Stimulated activated CD4-positive, alpha-beta T cell treated with anti-CD3 and anti-CD28 coated beads, Interleukin-15, amount 100 ng/mL, for 48 hours (primary cell): ENCODE data around the gene ZNF544.

Experiments used
- DNase-seq, 2 donors: peaks; one replicate each; pipeline ENCODE4 v3.0.0-alpha.2; 2020; ENCODE audit warnings: low read depth in 2 of 2

ZNF544 gene

DNA sequence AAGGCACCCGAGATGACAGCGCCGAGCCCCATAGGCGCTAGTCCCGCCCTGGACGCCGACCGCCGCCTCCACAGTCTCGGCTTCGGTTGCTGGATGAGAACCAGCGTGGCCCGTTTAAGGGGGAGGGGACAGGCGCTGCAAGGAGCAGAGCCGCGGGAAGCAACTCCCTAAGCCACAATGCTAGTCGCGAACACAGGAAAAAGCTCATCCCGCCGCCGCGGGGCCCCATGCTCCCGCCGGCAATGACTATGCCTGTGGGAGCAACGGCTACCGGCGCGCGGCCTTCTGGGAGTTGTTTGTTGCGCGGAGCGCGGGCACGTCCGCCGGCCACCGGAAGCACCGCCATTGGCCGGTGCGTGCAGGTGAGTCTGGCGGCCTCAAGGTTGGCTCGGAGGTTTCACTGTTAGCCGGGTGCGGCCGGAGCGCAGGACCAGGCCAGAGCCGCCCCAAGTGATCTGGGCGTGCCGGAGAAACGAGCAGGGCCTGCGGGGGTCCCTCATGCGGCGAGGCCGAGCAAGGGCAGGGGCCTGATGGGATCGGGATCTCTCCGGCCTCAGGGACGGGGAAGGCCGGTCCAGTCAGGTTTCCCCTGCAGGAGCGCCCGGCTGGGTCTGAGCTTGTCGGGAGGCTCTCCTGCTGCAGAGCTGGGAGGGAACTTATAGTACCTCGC lies at the start of gene ZNF544:
Gene ZNF544 (plus strand): TSS at position 330 of the 670 bp plus-strand sequence. CDS start 15,110 bp downstream, outside the sequence.
- peak; percentile 48 to 53 for DNase-seq

DNA sequence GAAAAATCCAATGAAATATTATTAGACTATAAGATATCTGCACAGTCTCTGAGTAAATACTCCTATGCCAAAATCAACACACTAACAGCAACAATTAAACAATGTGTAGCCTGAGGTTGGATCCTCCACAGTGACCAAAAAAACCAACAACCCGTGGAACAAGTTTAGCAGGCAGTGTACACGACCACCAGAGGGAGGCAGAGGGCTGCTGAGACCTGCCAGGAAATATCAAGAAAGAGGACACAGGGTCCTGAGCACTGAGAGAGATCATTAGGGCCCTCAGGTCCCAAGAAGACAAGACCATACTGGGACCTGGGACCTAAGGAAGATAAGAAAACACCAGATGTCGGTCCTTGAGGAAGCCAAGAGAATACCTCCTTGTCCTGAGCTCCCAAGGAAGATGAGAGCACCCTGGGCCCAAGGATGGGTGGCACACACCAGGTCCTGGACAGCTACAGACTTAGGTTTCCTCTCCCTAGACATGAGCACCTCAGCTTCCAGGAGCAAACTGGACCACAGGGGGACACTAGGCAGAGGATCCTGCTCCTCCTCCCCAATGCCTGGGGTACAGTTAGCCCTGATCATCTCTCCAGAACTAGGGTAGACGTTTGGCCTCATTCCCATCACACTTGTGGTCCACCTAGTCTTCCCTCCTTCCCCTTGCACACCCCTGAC lies 46.7 kb upstream of the ZNF544 start:
- DNase-seq: peak; percentile 32 to 54

DNA sequence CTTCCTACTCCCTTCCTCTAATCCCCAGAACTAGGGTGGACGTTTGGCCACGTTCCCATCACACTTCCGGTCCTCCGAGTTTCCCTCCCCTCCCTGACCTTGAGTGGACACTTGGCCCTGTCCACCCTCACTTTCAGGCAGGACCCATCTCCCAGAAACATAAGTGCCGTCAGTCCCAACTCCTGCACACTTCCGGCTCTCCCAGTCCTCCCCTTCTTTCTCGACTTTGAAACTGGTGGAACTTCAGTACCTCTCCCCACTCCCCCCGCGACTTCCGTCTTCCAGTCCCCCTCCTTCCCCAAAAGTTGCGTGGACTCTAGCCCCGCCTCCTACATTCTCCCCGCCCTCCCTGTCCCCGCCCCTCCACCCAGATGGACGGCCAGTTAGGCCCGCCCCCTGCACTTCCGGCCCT lies 46.1 kb upstream of the ZNF544 start:
- peak in 1 of 2 donors; percentile 82 for DNase-seq

DNA sequence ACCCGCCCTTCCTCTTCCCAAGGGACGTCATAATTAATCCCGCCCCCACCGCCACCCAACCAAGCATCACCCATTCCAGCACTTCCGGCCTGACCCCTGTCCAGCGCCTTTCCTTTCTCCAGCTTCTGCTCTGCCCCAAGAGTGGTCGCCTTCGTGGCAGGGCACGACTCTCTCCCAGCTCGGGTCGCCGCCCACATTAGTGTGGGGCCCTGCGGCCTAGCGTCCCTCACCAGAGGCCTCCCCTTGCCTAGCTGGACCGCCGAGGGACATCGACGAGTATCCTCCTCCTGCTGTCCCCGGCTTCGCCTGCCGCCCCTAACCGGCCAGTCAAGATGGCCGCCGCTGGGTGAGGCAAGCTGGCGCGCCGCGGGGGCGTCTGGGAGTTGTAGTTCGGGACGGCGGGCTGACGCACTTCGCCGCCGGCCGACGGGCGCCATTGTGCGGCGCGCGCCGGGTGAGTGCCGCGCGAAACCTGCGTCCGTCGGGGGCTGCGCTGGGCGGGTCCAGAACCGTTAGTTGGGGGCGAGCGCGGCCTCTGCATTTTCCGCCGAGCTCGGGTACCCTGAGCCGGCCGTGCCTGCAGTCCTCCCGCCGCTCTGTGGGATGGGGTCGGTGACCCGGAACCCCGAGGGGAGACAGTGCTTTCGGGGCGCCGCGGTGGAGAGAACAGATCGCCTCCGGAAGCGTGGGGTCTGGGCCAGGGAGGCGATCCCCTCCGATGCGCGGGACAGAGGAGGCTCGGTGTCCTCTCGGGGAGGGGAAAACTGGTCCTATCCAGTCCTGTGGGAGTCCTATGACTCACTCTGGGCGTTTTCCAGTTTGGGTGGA lies 45.5 kb upstream of the ZNF544 start, which contains the start of gene ZNF274:
Gene ZNF274 (plus strand): TSS at position 73 of the 828 bp plus-strand sequence. CDS start 905 bp downstream, outside the sequence.
- peak; percentile 88 to 92 for DNase-seq

DNA sequence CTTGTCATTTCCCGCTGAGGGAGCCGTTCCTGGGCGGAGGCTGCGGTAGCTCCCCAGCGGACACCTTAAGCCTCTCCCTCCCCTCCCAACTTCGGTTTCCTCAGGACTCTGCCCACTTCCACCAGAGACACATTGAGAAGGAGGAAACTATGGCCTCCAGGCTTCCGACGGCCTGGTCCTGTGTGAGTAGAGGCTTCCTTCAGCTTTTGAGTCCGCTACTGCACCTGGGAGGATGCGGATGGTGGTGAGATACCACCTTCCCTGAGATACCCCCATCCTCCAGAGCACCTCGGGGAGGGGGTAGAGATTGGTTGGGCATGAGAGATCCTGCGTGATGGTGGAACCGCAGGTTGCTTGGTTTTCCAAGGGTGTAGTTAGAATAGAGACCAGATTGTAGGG lies 44.9 kb upstream of the ZNF544 start:
- no peak for DNase-seq

DNA sequence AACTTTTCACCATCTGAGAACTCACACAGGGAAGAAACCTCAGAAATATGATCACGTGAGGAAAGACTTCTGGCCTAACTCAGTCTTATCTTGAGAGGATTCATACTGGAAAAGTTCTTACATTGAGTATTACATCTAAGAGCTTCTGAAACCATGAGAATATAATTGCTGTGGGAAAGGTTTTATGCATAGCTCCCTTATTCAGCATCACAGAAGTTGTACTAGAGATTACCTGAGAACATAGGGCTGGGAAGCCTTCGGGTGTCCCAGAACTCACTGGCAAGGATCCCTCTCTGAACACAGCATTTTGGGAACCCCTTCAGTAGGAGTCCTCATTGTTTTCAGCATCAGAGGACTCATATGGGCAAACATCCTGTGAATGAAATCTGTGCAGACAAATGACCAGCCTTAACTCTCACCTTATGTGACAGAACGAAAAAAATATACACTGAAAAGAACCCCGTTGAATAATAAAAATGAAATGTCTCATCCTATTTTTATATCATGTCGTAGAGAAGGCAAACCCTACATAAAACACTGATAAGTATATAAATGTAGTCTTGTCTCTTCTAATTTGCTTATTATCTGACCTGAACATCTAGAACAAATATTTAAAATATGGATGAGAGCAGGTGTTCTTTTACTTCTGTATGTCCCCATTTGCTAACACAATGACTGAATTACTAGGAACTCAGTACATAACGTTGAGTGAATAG lies 31.7 kb upstream of the ZNF544 start:
- DNase-seq: no peak

DNA sequence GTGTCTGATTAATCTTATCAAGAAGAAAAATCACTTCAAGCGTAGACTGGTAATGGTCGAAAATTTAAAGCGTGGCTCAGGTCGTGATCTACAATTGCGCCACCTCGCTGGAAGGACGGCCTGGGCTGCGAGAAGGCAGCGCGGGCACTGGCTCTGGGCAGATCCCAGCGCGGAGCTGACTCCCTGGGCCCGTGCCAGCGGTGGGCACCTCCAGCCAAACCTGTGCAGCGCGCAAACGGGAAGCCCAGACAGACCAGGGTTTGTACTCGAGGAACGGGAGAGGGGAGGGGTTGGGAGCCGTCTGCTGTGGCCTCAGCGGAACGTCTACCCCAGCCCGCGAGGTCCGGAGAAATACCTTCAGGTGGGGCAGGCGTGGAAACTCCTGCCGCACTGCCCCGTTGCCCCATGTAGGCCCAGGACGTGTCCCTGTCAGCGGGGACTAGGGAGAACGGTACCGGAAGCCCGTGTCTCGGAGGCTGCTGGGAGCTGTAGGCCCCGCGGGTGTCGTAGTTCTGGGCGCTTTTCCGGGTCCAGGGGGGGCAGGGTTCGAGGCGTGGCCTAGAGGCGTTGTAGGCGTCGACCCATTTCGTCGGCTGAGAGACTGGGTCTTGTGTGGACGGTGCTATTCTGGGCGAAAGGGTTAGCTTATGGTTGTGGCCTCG lies 24.8 kb upstream of the ZNF544 start:
- DNase-seq: no peak

DNA sequence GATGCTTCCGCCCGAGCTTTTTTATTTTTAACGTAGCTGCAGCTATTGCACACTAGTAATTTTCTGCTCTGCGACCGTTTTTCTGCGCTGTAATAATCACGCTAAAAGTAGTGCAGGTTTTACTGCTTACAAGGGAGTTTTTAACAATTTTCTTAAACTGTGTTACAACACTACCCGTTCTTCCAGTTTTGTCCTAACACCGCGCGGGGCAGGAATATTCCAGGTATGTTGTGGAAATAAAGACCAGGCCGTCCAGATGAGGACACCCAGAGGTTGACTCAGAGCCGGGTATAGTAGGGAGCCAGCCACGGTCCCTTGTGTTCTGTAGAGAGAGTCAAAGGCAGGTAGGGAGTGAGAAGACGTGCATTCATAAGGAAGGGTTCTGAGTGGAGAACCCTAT lies 24.1 kb upstream of the ZNF544 start:
- DNase-seq: no peak

DNA sequence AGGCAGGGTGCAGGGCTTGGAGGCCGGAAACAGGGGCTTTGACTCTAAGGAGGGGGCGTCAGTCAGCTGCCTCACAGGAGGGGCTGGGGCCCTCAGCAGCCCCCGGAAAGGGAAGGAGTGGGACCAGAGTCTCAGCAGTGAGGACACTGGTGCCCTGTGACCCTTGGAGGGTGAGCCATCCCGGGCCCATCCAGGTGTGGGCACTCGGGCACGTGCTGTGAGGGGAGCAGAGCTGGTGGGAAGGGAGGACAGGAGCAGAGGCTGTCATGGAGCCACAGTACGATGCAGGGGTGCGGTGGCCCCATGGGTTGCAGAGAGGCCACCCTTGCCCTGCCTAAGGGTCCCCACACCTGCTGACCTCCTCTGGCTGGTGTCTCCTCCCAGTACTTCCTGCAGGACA lies 19.1 kb upstream of the ZNF544 start:
- DNase-seq: no peak

DNA sequence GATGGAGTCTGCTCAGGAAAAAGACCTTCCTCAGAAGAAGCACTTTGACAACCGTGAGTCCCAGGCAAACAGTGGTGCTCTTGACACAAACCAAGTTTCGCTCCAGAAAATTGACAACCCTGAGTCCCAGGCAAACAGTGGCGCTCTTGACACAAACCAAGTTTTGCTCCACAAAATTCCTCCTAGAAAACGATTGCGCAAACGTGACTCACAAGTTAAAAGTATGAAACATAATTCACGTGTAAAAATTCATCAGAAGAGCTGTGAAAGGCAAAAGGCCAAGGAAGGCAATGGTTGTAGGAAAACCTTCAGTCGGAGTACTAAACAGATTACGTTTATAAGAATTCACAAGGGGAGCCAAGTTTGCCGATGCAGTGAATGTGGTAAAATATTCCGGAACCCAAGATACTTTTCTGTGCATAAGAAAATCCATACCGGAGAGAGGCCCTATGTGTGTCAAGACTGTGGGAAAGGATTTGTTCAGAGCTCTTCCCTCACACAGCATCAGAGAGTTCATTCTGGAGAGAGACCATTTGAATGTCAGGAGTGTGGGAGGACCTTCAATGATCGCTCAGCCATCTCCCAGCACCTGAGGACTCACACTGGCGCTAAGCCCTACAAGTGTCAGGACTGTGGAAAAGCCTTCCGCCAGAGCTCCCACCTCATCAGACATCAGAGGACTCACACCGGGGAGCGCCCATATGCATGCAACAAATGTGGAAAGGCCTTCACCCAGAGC lies 16.2 kb upstream of the ZNF544 start:
- DNase-seq: no peak

DNA sequence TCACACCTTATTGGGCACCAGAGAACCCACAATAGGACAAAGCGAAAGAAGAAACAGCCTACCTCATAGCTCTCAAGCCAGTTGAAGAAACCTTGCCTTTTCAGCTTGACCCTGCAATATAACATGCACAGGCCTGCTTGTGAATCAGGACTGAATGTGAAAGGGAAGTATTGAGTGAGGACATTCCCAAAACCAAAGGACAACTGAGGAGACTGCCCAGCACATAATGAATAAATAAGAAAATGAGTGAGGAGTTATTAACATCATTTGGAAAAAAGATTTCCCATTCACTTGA lies 15.7 kb upstream of the ZNF544 start:
- no peak for DNase-seq

DNA sequence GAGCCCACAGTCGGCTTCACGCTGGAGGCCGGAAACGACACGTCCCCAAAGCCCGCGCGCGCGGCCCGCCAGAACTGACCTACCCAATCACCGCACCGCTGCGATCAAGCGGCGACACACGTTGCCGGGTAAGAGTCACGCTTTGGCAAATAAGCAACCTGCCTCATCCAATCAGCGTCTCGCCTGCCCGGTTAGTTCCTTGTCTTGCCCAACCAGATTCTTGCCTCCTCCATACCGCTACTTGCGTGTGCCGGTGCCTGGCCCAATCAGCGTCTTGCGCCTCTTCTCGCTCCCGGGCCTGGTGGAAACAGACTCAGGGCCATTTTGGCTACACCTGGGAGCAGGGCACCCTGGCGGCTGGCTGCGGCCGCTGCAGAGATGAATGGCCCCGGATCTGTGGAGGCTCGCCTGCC lies 11.6 kb upstream of the ZNF544 start:
- no peak for DNase-seq

DNA sequence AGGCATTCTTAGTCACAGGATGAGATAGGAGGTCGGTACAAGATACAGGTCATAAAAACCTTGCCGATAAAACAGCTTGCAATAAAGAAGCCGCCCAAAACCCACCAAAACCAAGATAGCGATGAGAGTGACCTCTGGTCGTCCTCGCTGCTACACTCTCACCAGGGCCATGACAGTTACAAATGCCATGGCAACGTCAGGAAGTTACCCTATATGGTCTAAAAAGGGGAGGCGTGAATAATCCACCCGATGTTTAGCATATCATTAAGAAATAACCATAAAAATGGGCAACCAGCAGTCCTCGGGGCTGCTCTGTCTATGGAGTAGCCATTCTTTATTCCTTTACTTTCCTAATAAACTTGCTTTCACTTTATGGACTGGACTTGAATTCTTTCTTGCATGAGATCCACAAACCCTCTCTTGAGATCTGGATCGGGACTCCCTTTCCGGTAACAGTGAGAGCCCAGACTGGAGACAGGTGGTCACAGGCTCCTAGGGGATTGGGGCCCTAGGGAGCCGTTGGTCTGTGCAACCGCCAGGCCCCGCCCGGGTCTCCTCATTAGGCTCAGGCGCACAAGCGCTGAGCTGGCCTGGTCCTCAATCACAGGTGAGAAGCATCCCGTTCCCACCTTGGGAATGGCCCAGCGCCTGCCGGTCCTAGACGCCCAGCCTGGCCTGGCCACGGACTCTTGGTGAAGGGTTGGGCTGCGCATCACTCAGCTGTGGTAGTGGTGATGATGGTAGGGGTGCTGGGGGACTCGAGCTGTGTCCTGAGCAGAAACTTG lies 10.9 kb upstream of the ZNF544 start:
- DNase-seq: no peak

DNA sequence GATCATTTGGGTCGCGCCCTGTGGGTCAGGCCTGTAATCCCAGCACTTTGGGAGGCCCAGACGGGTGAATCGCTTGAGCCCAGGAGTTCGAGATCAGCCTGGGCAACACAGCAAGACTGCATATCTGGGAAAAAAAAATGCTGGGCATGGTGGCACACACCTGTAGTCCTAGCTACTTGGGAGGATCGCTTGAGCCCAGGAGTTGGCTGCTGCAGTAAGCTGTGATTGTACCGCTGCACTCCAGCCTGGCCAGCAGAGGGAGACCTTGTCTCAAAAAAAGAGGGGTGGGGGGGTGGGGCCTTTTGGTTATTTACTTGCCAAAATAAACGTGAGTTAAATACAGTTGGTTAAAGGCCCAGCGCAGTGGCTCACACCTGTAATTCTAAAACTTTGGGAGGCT lies 9.8 kb upstream of the ZNF544 start:
- DNase-seq: peak; percentile 15 to 27

DNA sequence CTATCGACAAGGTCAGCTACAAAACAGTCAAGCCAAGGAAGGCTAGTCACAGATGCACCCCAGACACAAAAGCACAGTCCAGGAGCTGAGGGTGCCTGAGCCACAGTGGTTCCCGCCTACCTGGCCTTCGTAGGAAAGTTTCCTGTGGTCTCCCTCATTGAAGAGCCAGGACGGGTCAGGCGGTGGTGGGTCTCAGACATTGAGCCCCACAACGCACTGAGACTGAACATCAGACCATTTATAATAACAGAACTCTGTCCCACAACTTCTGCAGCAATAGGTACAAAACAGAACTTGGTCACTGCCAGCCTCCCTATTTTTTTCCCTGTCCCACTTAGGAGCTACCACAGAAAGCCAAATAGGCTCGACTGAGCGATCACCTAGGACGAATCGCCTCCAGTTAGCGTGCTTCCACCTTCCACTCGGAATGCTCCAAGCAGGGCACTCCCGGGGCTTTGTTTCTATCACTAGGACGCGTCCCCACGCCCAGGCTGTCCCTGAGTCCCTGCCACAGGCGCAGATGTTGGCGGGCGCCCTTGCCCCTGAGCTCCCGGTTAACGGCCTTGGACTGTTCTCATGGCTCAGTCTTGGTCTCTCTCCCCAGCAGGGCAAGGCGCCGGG lies 640 bp upstream of the ZNF544 start:
- no peak for DNase-seq

DNA sequence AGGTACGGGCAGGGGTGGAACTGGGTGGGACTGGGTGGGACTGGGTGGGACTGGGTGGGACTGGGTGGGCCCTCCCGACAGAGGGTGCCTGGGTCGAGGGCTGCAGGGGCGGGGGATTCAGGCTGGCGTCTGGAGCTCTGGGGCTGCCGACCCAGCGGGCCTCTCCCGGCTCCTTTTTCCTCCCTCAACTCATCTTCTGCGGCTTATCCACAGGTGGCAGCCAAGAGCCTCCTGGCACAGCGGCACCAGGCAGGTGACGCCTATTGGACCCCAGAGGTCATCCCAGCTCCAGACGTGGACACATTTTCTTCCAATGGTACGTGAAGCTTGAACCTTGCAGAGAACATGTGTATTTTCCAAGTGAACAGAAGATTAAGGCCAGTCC lies 533 bp downstream of the ZNF544 start:
- peak in 1 of 2 donors; percentile 8 for DNase-seq

DNA sequence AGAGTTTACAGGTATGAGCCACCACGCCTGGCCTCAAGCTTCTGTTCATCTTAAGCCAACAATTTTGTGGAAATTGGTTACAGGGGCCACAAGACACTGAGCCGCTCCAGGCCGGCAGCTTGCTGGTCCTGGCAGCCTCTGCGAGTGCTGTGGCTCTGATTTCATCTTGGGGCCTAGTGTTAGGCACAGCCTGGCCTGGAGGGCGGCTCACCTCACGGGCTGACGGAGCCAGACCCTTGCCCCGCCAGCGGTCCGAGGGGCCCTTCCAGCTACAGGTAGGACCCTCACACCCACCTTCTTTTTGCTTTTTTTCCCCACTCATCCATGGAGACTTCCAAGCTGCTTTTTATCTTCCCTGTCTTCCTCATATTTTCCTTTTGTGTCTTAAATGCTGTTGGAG lies 8.6 kb downstream of the ZNF544 start:
- DNase-seq: no peak

DNA sequence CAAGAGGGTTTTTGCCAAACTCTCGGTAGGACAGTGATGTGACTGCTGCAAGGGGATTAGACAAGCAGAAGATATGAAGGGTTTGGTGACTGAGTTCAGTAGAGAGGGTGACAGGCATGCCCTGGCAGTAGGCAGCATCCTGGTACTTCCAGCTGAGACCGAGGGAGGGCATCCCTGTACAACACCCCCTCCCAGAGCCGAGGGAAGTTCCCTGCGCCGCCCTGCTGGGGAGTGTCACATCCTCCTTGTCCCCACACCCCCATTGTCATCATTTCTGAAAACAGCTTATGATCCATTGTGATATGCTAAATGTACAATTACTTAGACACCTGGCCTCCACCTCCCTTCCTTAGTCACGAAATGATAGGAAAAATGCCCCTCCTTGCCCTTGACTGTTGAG lies 14.6 kb downstream of the ZNF544 start:
- DNase-seq: no peak

DNA sequence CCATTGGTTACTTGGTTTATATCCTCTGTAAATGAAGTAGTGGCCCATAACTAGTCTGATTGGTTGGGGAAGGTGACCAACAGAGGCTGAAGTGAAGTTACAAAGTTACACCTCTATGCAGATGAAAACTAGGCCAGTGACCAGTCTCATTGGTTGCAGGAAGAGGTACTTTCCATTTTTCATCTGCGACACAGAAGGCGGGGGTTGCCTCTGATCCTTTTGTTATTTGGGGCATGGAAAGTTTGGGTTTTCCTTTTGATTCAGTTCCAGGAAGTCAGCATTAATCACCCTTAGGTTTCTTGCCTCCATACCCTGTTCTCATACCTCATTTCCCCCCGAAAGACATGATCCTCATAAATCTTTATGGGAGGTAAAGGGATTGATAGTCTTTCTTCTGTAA lies 20.2 kb downstream of the ZNF544 start:
- no peak for DNase-seq
